Endometrial microvascular endothelial cells (primary cell): ENCODE results near the gene ARL16. TPM values are rescaled to one million over a fixed set of nuclear protein-coding genes. Genes with fewer than 3 reads are reported as not detected.

Source experiments
- in situ Hi-C: cut with HindIII; loops from 2 replicates; pipeline ENCODE4 v1.10.0; 2017; ENCODE audit warnings: low sequenced_read_pairs, low pct_unique_long_range_greater_than_20kb; ENCODE audit errors: inconsistent ontology term
- total RNA-seq: library from RNA; depleted of rRNA; stranded (reverse); fragments of >200 nt; gene quantifications from one replicate; pipeline ENCODE4 v1.2.3, GENCODE V29; 2015; ENCODE audit errors: inconsistent ontology term

Gene ARL16
- total RNA-seq, 1 donor from 2014 or later, result 30.3 TPM

DNA sequence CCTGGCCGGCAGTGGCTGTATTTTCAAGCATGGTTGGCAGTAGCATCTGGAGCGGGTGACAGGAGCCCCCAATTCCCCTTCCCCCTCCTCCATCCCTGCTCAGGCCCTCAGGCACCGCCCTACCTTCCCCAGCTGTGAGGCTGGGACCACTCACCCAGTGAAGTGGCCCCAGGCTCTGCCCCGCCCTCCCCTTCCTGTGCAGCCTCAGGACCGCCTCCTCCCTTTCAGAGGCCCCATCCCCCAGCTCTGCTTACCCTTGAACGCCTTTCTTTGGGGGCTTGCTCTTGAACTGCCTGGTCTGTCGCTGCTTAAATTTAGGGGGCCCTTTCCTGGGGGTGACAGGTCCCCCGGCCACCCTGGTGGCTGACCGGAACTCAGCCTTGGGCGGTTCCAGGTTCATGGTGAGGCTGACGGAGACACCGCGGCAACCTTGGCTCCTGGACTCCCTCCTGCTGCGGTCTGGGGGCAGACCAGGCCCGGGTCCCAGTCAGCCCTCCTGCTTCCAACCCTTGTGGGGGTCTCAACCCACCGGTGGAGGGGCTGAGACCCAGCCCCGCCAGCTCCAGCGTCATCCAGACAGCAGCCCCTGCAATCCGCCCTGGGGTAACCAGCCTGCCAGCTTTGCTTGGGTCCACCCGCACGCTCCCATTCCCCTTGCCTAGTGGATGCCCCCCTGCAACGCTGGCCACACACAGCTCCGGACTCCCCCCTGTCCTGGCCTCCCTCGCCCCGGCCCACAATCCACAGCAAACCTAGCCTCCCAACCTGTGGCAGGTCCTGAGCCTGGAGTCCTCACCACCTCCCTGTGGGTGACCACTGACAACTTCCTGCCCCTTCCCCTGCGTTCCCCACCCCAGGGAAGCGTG is 30.5 kb downstream of the ARL16 start:
- in situ Hi-C loops, result no loop called here

GRCh38 chr17:81651692-81652091 is 31.9 kb downstream of the ARL16 start:
- in situ Hi-C loops, result no loop called here

DNA sequence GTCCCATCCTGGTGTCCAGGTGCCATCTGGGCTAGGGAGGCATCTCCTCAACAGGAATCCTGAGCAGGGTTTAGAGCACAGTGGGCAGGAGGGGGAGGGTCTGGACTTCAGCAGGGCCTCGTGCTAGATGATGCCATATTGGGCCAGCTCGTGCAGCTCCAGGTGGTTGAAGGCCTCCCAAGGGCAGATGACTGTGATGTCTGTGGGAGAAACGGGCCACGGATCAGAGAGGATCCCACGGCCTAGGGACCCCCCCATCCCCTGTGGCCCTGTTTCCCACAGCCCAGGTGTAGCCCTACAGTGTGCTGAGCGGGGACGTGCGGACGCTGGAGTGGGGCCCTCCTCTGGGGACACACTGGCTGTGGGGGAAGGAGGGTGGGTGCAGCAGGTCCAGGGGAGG is 32.6 kb downstream of the ARL16 start:
- in situ Hi-C loops, result no loop called here

- in situ Hi-C loops, result no loop called here
These were observed 34.9 kb downstream of the ARL16 start for GRCh38 chr17:81648707-81649085.

GRCh38 chr17:81648013-81648706 is 35.4 kb downstream of the ARL16 start:
- in situ Hi-C loops, result no loop called here

- in situ Hi-C loops, result no loop called here
These were observed 36.0 kb downstream of the ARL16 start for GRCh38 chr17:81647640-81648012.

- in situ Hi-C loops, result no loop called here
These were observed 36.6 kb downstream of the ARL16 start for GRCh38 chr17:81646869-81647600.

DNA sequence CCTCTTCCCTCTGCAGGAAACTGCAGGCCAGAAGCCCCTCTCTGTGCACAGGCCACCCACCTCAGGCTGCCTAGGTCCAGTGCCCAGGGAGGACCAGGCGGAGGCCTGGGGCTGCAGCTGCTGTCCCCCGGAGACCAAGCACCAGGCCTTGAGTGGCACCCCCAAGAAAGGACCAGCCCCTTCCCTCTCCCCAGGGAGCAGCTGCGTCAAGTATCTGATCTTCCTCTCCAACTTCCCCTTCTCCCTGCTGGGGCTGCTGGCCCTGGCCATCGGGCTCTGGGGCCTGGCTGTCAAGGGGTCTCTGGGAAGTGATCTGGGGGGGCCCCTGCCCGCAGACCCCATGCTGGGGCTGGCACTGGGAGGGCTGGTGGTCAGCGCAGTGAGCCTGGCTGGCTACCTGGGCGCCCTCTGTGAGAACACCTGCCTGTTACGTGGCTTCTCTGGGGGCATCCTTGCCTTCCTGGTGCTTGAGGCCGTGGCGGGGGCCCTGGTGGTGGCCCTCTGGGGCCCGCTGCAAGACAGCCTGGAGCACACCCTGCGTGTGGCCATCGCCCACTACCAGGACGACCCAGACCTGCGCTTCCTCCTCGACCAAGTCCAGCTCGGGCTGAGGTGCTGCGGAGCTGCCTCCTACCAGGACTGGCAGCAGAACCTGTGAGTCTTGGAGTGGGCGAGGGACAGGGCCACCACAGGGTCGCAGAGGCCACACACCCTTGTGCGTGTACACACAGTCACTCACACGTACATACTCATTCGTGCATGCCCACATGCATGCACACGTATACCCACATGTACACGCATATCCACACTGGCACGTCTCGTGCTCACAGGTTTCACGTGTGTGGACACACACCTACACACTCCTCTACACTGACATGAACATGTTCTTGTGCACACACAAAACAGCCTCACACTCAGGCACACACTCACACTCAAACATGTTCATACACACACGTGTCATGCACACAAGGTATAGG is 38.3 kb downstream of the ARL16 start:
- in situ Hi-C loops, result no loop called here

DNA sequence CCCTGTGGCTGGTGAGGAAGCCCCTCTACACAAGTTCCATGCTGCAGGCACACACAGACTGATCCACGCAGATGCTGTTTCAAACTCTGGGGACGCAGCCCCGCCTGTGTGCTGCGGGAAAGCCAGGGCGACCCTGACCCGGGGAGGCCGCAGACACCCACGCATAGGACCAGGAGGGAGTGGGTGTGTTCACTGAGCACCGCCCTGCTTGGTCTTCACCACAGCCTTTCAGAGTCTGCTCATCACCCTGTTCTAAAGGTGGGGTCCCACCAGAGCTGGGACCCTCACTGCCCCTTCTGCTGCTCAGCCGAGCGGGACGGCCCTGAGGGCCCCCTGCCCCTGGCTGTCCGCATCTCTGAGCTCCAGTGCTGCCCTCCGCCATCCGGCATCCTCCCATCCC is 39.1 kb downstream of the ARL16 start:
- in situ Hi-C loops, result no loop called here

DNA sequence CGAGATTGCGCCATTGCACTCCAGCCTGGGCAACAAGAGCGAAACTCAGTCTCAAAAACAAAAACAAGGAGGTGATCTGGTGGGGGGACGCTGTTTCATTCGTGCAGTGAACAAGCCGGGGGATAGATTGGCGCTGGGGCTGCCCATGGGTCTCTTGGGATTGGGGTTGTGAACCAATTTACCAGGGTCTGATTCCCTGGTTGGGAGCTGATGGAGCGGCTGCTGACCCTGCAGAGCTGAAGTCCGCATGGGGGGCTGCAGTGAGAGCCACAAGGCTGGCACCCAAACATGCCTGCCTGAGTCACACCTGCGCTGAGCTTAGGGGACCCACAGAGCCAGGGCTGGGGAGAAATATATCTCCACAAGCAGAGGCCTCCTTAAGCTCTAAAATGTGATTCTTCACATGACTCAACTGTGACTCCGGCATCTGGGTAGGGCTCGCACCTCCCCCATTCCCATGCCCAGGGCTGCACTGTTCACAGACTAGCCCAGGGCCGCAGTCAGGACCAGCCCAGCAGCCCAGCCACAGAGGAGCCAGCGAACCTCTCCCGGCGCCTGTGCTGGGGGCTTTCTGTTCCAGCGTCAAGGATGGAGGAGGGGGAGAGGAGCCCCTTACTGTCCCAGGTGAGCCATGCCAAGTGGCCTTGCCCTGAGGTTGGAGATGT is 41.6 kb downstream of the ARL16 start:
- in situ Hi-C loops, result no loop called here

DNA sequence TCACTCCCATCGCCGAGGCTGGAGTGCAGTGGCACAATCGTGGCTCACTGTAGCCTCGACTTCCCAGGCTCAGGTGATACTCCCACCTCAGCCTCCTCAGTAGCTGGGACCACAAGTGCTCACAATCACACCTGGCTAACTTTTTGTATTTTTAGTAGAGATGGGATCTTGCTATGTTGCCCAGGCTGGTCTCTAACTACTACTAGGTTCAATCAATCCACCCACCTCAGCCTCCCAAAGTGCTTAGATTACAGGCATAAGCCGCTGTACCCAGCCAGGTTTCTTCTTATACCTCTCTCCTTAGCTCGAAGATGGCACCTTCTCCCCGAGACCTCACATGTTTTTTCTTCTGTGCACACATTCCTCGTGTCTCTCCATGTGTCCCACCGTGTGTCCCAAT is 43.6 kb downstream of the ARL16 start:
- in situ Hi-C loops, result no loop called here

DNA sequence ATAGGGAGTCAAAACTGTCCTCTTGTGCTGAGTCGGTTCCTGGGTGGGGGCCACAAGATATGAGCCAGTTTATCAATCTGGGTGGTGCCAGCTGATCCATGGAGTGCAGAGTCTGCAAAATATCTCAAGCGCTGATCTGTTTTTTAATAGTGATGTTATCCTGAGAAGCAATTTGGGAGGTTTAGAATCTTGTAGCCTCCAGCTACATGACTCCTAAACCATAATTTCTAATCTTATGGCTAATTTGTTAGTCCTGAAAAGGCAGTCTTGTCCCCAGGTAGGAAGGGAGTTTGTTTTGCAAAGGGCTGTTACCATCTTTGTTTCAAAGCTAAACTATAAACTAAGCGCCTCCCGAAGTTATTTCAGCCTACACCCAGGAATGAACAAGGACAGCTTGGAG is 44.9 kb downstream of the ARL16 start:
- in situ Hi-C loops, result no loop called here

- in situ Hi-C loops, result no loop called here
These were observed 46.9 kb downstream of the ARL16 start, which contains the start of the genes NPLOC4 and TSPAN10 for GRCh38 chr17:81636505-81637288. NPLOC4 (minus strand) TSS chr17:81637112; CDS start chr17:81636930, 182 bp downstream. TSPAN10 (plus strand) TSS chr17:81637196; CDS start chr17:81642413, 5,217 bp downstream.

DNA sequence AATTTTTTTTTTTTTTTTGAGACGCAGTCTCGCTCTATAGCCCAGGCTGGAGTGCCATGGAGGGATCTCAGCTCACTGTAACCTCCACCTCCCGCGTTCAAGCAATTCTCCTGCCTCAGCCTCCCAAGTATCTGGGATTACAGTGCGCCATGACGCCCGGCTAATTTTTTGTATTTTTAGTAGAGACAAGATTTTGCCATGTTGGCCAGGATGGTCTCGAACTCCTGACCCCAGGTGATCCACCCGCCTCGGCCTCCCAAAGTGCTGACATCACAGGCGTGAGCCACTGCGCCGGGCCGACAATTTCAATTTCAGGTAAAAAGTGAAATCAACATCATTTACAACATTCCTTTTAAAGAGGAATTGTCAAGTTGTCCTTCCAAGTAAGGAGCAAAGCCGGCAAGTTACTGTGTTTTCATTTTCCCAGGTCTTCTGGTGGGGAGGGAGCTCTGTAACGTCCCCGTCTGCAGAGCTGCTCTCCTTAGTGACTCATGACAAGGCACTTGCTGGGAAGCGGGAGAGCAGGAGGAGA is 47.6 kb downstream of the ARL16 start:
- in situ Hi-C loops, result no loop called here

GRCh38 chr17:81635431-81635830 is 48.2 kb downstream of the ARL16 start:
- in situ Hi-C loops, result no loop called here

GRCh38 chr17:81631482-81631881 is 52.1 kb downstream of the ARL16 start:
- in situ Hi-C loops, result no loop called here
